ENCODE data around the gene SLF2. TPM values are rescaled to one million over a fixed set of nuclear protein-coding genes. Genes with fewer than 3 reads are reported as not detected.

SLF2 gene
- total and polyA plus RNA-seq, 2 of the 8 experiments (the other 6 are each of a cell fraction or from before 2014, with no cell fraction given), result 5.5 to 20.9 TPM

DNA sequence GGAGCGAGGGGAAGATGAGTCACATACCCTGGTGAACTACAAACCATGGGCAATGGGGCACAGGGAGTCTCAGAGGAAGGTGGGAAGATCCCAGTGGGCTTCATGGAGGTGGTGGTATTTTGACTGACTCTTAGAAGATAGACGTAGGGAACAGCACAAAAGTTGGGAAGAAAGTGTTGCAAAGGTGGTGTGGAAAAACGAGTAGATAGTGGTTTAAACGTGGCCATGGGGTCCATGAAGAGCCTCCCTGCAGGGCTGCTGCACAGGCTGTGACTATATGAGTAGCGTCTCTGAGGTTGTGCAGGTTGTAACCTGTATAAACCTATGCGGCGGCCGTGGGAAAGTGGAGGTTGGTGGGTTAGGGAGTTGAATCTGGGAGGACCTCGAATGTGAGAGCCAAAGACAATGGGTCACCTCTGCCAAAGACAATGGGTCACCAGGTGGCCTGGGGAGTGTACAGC lies 100.6 kb downstream of the SLF2 start:
- DNase-seq (ENCODE audit: low read depth in 1 of 2, low spot score in 2 of 2) (peak in 1 of 2 experiments; percentile 47), FAIRE-seq (no peak)
- no peak overlapping the region for H3K14ac ChIP-seq (ENCODE audit: insufficient read length)
- ChIA-PET POLR2A (ENCODE audit: partially characterized antibody) (interaction anchor here (1.0 to 6.5 kb wide), 2 partner anchors 10 to 17 kb away, joined by 4 to 81 read pairs; partner anchors contain the start of gene LZTS2), CTCF (ENCODE audit: partially characterized antibody) (interaction anchor here (0.6 to 7.2 kb wide), 30 partner anchors 14 to 235 kb away, joined by 3 to 464 read pairs (median 6); partner anchors contain the start of genes KAZALD1, LZTS2, MRPL43 and PDZD7)
- peaks cover 6% of the 10 kb centered on the region; the same call in 1 of the 2 replicates for H3K23me2 ChIP-seq (ENCODE audit: low read depth, low read length)
- no peak overlapping the region for H3K4me3 ChIP-seq (ENCODE audit: extremely low read depth in 1 of 4, insufficient read depth in 2 of 4, low read depth in 3 of 4, low read length in 4 of 4)
- no peaks in the 10 kb centered on the region for H4K20me1 ChIP-seq (replicated peaks in 1 of 2; ENCODE audit: control insufficient read depth in 1 of 2, insufficient read depth in 2 of 2, low read length in 2 of 2)
- no peak overlapping the region for H4K5ac ChIP-seq (ENCODE audit: insufficient read length, low read depth, low read length)
- H3K9ac ChIP-seq (replicated peaks in 1 of 4; ENCODE audit: extremely low read depth in 1 of 4, low read depth in 3 of 4, low read length in 3 of 4), result no peak overlapping the region
- H3K23ac ChIP-seq (ENCODE audit: insufficient read length), result no peak overlapping the region
- H4K8ac ChIP-seq (ENCODE audit: extremely low read depth, insufficient read depth, low read length), result no peak overlapping the region
- H3K4me2 ChIP-seq (ENCODE audit: insufficient read depth in 1 of 2, low read depth in 2 of 2, low read length in 2 of 2), result no peak overlapping the region; a peak in 1 of 4 replicates
- peaks cover 0 to 18% (median 10%) of the 10 kb centered on the region in 4 experiments; a peak in 5 of 7 replicates for H3K4me1 ChIP-seq (replicated peaks in 1 of 4; ENCODE audit: control insufficient read depth in 3 of 4, insufficient read depth in 4 of 4, low read length in 3 of 4)
- no peaks in the 10 kb centered on the region for H3K9me3 ChIP-seq (ENCODE audit: insufficient read depth in 2 of 2, low read depth in 1 of 2, low read length in 1 of 2)
- no peak overlapping the region for H2BK20ac ChIP-seq (ENCODE audit: low read length)
- no peak overlapping the region for H2BK15ac ChIP-seq (ENCODE audit: low read length)
- no peak overlapping the region for H2BK120ac ChIP-seq (replicated peaks; ENCODE audit: low read depth, low read length)
- H2AFZ ChIP-seq (ENCODE audit: low read length), result no peak overlapping the region
- no peak overlapping the region for H2BK12ac ChIP-seq (ENCODE audit: low read depth, low read length)
- H3K18ac ChIP-seq (ENCODE audit: extremely low read depth, low read length), result no peak overlapping the region
- no peak overlapping the region; the same call in 1 of the 2 replicates for H2BK5ac ChIP-seq (ENCODE audit: low read depth, low read length)
- H4K91ac ChIP-seq (replicated peaks; ENCODE audit: insufficient read length, low read length), result no peak overlapping the region
- H3K27me3 ChIP-seq (replicated peaks in 1 of 4; ENCODE audit: control insufficient read depth in 3 of 4, extremely low read depth in 1 of 4, insufficient read depth in 3 of 4, low read length in 3 of 4), result peaks cover 10 to 26% (median 21%) of the 10 kb centered on the region in 4 experiments
- WGBS, 2 experiments (ENCODE audit: extremely low coverage in 1 of 2, insufficient coverage in 1 of 2, insufficient read length in 1 of 2, insufficient replicate concordance in 2 of 2, low coverage in 1 of 2, low lambda C conversion rate in 2 of 2, missing lambda C conversion rate in 1 of 2), result 68% methylated on average over 9 of the region's 9 CpGs; no CpG with 5 or more reads in 1 of the 2 experiments
- no peak overlapping the region for H3K27ac ChIP-seq (ENCODE audit: low read depth, low read length)
- H3K4ac ChIP-seq (replicated peaks; ENCODE audit: insufficient read length, low read depth, low read length), result no peak overlapping the region
- no peaks in the 10 kb centered on the region for H3K79me1 ChIP-seq (ENCODE audit: low read depth, low read length)
- H2AK5ac ChIP-seq (ENCODE audit: low read depth, low read length), result no peak overlapping the region
- H3K79me2 ChIP-seq (ENCODE audit: control insufficient read depth in 1 of 2, insufficient read depth in 2 of 2, low read length in 2 of 2), result no peaks in the 10 kb centered on the region
- no peak overlapping the region for H3K56ac ChIP-seq (replicated peaks; ENCODE audit: insufficient read length, low read depth, low read length)
- H3K36me3 ChIP-seq (ENCODE audit: control insufficient read depth in 2 of 4, insufficient read depth in 4 of 4, low read length in 3 of 4), result no peaks in the 10 kb centered on the region
- TF ChIP-seq SP1 (IDR thresholded peaks at IDR 0.05; ENCODE audit: low read depth, low read length) (no peak), CHD2 (IDR thresholded peaks at IDR 0.05; ENCODE audit: low read length) (no peak), EZH2 (IDR thresholded peaks at IDR 0.05; ENCODE audit: low read depth, low read length, severe bottlenecking) (no peak)
